MCF 10A (cell line): ENCODE measurements around the gene RAPGEF1. TPM values are rescaled to one million over a fixed set of nuclear protein-coding genes. Genes with fewer than 3 reads are reported as not detected.

Experiments used
- BruUV-seq: library from RNA; stranded (reverse); fragments of 400-500 nt; replicated peaks from 2 replicates; lab custom pipeline; 2021; lab: Mats Ljungman, UMichigan
- CTCF ChIA-PET: fragments of 300-600 bp; sonication (Branson Sonifier 250); formaldehyde crosslinking; extraction: SDS; loops from one replicate; lab custom pipeline; 2021; ENCODE audit warnings: antibody characterized with exemption, inconsistent platforms; lab: Yijun Ruan, JAX
- POLR2A ChIA-PET: fragments of 300-600, 350-650 bp; sonication (Branson Sonifier 250); formaldehyde crosslinking; extraction: SDS; loops from one replicate; lab custom pipeline; 2020; ENCODE audit warnings: antibody characterized with exemption, inconsistent platforms; lab: Yijun Ruan, JAX
- DNase-seq: peaks from one replicate; pipeline ENCODE4 v3.0.0-alpha.2; 2018; ENCODE audit not compliant: unreplicated experiment
- H3K27ac Mint-ChIP-seq: one replicate; pipeline ENCODE4 v1.8.0; 2022; ENCODE audit warnings: mild to moderate bottlenecking, low read depth, mixed read lengths; ENCODE audit not compliant: unreplicated experiment
- H3K27me3 Mint-ChIP-seq: one replicate; pipeline ENCODE4 v1.8.0; 2022; ENCODE audit warnings: mixed read lengths; ENCODE audit not compliant: insufficient read depth, unreplicated experiment
- H3K36me3 Mint-ChIP-seq: one replicate; pipeline ENCODE4 v1.8.0; 2022; ENCODE audit warnings: mild to moderate bottlenecking, moderate library complexity, mixed read lengths; ENCODE audit not compliant: insufficient read depth, unreplicated experiment
- H3K4me1 Mint-ChIP-seq: one replicate; pipeline ENCODE4 v1.8.0; 2022; ENCODE audit warnings: mixed read lengths; ENCODE audit not compliant: insufficient read depth, unreplicated experiment
- H3K4me3 Mint-ChIP-seq: one replicate; pipeline ENCODE4 v1.8.0; 2022; ENCODE audit warnings: mild to moderate bottlenecking, moderate library complexity, mixed read lengths; ENCODE audit not compliant: unreplicated experiment
- H3K9me3 Mint-ChIP-seq: one replicate; pipeline ENCODE4 v1.8.0; 2022; ENCODE audit warnings: mixed read lengths; ENCODE audit not compliant: unreplicated experiment
- intact Hi-C: fragments of 100-400 bp; cut with micrococcal nuclease; formaldehyde crosslinking; loops from 2 replicates; pipeline ENCODE4 v1.14.1; 2022
- total RNA-seq: library from RNA; stranded (reverse); gene quantifications from 2 replicates; pipeline ENCODE4 v1.2.3, GENCODE V29; 2022
- TF ChIP-seq, protein P1 (sequence below): fragments of 200-600 bp; IDR thresholded peaks from one replicate; pipeline ENCODE4 v1.8.0; 2022; ENCODE audit warnings: antibody characterized with exemption, mild to moderate bottlenecking; ENCODE audit not compliant: unreplicated experiment

Gene RAPGEF1
- total RNA-seq, 1 experiment from 2014 or later = 55.4 TPM

DNA sequence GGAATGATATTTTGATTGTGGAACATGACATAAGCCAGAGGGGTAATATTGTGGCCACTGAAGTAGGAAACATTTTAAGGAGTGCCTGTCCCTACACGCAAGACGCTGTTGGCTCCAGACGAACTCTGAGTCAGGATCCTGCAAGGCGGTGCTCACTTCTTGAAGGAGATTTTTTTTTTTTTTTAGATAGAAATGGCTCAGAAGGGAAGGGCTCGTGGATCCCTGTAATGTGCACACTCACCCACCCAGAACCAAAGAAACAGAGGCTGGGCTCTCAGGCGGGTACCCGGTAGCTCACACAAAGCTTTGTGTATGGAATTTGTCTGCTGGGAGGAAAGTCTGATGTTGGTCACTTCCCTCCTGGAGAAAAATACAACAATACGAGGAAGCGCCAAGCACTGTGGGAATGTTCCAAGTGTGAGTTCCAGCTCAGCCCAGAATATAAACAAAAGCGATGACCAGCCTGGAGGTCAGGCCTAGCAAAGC is 25.7 kb downstream of the RAPGEF1 start:
- POLR2A ChIA-PET = interaction anchor here (0.6 to 3.6 kb wide), 21 partner anchors 9 to 364 kb away, joined by 3 to 49 read pairs (median 8); no protein-coding TSS in a partner anchor
- Mint-ChIP-seq H3K9me3 (no peaks in the 10 kb centered on the region), H3K36me3 (no peaks in the 10 kb centered on the region), H3K4me1 (peaks cover 25% of the 10 kb centered on the region), H3K27me3 (no peaks in the 10 kb centered on the region), H3K4me3 (peak overlapping the region; percentile 53), H3K27ac (peak overlapping the region; percentile 96)
- CTCF ChIA-PET = interaction anchor here (0.5 to 2.6 kb wide), 11 partner anchors 11 to 520 kb away, joined by 3 to 10 read pairs (median 4); no protein-coding TSS in a partner anchor
- intact Hi-C loops = loop anchor here (1.0 to 5.0 kb wide), 3 partner anchors 19 to 82 kb away; no protein-coding TSS in a partner anchor
- peak; percentile 89 for DNase-seq
- TF ChIP-seq, protein P1, sequence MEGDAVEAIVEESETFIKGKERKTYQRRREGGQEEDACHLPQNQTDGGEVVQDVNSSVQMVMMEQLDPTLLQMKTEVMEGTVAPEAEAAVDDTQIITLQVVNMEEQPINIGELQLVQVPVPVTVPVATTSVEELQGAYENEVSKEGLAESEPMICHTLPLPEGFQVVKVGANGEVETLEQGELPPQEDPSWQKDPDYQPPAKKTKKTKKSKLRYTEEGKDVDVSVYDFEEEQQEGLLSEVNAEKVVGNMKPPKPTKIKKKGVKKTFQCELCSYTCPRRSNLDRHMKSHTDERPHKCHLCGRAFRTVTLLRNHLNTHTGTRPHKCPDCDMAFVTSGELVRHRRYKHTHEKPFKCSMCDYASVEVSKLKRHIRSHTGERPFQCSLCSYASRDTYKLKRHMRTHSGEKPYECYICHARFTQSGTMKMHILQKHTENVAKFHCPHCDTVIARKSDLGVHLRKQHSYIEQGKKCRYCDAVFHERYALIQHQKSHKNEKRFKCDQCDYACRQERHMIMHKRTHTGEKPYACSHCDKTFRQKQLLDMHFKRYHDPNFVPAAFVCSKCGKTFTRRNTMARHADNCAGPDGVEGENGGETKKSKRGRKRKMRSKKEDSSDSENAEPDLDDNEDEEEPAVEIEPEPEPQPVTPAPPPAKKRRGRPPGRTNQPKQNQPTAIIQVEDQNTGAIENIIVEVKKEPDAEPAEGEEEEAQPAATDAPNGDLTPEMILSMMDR = no peak
- no TSS peak for BruUV-seq

GRCh38 chr9:131713016-131713415 is 26.9 kb downstream of the RAPGEF1 start:
- ChIA-PET CTCF (interaction anchor here (1.0 to 2.6 kb wide), 4 partner anchors 14 to 315 kb away, joined by 3 to 10 read pairs (median 4); partner anchors contain the start of gene RAPGEF1), POLR2A (interaction anchor here (0.8 to 3.6 kb wide), 12 partner anchors 9 to 102 kb away, joined by 3 to 49 read pairs (median 16); no protein-coding TSS in a partner anchor)
- TF ChIP-seq, protein P1 = no peak
- Mint-ChIP-seq H3K36me3 (no peaks in the 10 kb centered on the region), H3K4me3 (no peak overlapping the region), H3K27me3 (no peaks in the 10 kb centered on the region), H3K27ac (peak overlapping the region; percentile 96), H3K4me1 (peaks cover 28% of the 10 kb centered on the region), H3K9me3 (no peaks in the 10 kb centered on the region)
- DNase-seq = no peak
- BruUV-seq = no TSS peak
- intact Hi-C loops = loop anchor here (5.0 kb wide), 1 partner anchor 81 kb away; no protein-coding TSS in a partner anchor

GRCh38 chr9:131712151-131712716 is 27.6 kb downstream of the RAPGEF1 start:
- CTCF ChIA-PET = interaction anchor here (1.0 to 1.3 kb wide), 3 partner anchors 28 to 314 kb away, joined by 3 to 5 read pairs (median 4); partner anchors contain the start of gene RAPGEF1
- H3K27me3 Mint-ChIP-seq = no peaks in the 10 kb centered on the region
- H3K9me3 Mint-ChIP-seq = no peaks in the 10 kb centered on the region
- no peaks in the 10 kb centered on the region for H3K36me3 Mint-ChIP-seq
- BruUV-seq = no TSS peak
- TF ChIP-seq, protein P1 = no peak
- H3K4me3 Mint-ChIP-seq = no peak overlapping the region
- intact Hi-C loops = loop anchor here (5.0 kb wide), 1 partner anchor 80 kb away; no protein-coding TSS in a partner anchor
- peak overlapping the region; percentile 96 for H3K27ac Mint-ChIP-seq
- no peak for DNase-seq
- POLR2A ChIA-PET = interaction anchor here (3.0 to 4.1 kb wide), 5 partner anchors 8 to 34 kb away, joined by 19 to 49 read pairs (median 25); no protein-coding TSS in a partner anchor
- peaks cover 36% of the 10 kb centered on the region for H3K4me1 Mint-ChIP-seq
